Breast epithelium (tissue), 3 donors: ENCODE measurements around the gene SCN4B.

Experiments used
- CTCF ChIP-seq, 3 donors: fragments of 450-650 bp; IDR thresholded peaks; one replicate each; pipeline ENCODE4 v1.5.1; 2016 to 2017; ENCODE audit warnings: antibody characterized with exemption in 3 of 3, mild to moderate bottlenecking in 3 of 3, moderate library complexity in 3 of 3
- POLR2AphosphoS5 ChIP-seq, 3 donors: sonication (generic); formaldehyde crosslinking; IDR thresholded peaks; one replicate each; pipeline ENCODE4 v1.6.1; 2017; ENCODE audit warnings: antibody characterized with exemption in 3 of 3

GRCh38 chr11:118175993-118176777, 23.6 kb upstream of the SCN4B start, which contains the start of gene SCN2B:
- no peak for TF ChIP-seq CTCF (IDR thresholded peaks at IDR 0.05)
- no peak for TF ChIP-seq POLR2AphosphoS5 (IDR thresholded peaks at IDR 0.05)
